Liver (tissue), 9 donors: ENCODE results near the gene TIA1. TPM values are rescaled to one million over a fixed set of nuclear protein-coding genes. Genes with fewer than 3 reads are reported as not detected.

ENCODE experiments used
- DNase-seq: peaks from one replicate; pipeline ENCODE4 v3.0.0-alpha.2; 2017; ENCODE audit warnings: low spot score
- H3K27ac ChIP-seq, 2 donors: one replicate each; pipeline ENCODE4 v1.7.0; 2013; ENCODE audit warnings: inconsistent platforms in 2 of 2, low read length in 2 of 2, control low read depth in 1 of 2, low read depth in 1 of 2, mild to moderate bottlenecking in 1 of 2
- H3K27me3 ChIP-seq, 4 donors: one replicate each; pipeline versions ENCODE4 v1.6.1 to v1.7.0; 2013; ENCODE audit warnings: low read length in 3 of 4, inconsistent platforms in 1 of 4, mild to moderate bottlenecking in 1 of 4, moderate library complexity in 1 of 4; ENCODE audit not compliant: control insufficient read depth in 4 of 4, insufficient read depth in 4 of 4
- H3K36me3 ChIP-seq, 4 donors: one replicate each; pipeline versions ENCODE4 v1.6.1 to v1.7.0; 2013; ENCODE audit warnings: low read length in 3 of 4, mild to moderate bottlenecking in 3 of 4, low read depth in 1 of 4, moderate library complexity in 1 of 4; ENCODE audit not compliant: control insufficient read depth in 4 of 4, insufficient read depth in 3 of 4
- H3K4me1 ChIP-seq, 4 donors: one replicate each; pipeline versions ENCODE4 v1.6.1 to v1.7.0; 2013; ENCODE audit warnings: low read length in 3 of 4, mild to moderate bottlenecking in 3 of 4, moderate library complexity in 1 of 4; ENCODE audit not compliant: control insufficient read depth in 4 of 4, insufficient read depth in 4 of 4
- H3K4me3 ChIP-seq, 3 donors: one replicate each; pipeline versions ENCODE4 v1.6.1 to v1.7.0; 2013; ENCODE audit warnings: low read length in 3 of 3, control low read depth in 1 of 3, low read depth in 1 of 3, mild to moderate bottlenecking in 1 of 3
- H3K9ac ChIP-seq, 2 donors: one replicate each; pipeline ENCODE4 v1.7.0; 2013; ENCODE audit warnings: low read length in 2 of 2, mild to moderate bottlenecking in 2 of 2, moderate library complexity in 2 of 2, control low read depth in 1 of 2, low read depth in 1 of 2
- H3K9me3 ChIP-seq, 4 donors: one replicate each; pipeline versions ENCODE4 v1.6.1 to v1.7.0; 2013; ENCODE audit warnings: low read length in 3 of 4; ENCODE audit not compliant: control insufficient read depth in 4 of 4
- EGR1 ChIP-seq, 2 donors: IDR thresholded peaks; 2 replicates each; pipeline ENCODE4 v1.6.1; 2016 to 2018; ENCODE audit warnings: antibody characterized with exemption in 2 of 2, low read depth in 2 of 2
- FOXA1 ChIP-seq: IDR thresholded peaks from 2 replicates; pipeline ENCODE4 v1.6.1; 2016; ENCODE audit warnings: antibody characterized with exemption
- FOXA2 ChIP-seq: IDR thresholded peaks from 2 replicates; pipeline ENCODE4 v1.6.1; 2016; ENCODE audit warnings: antibody characterized with exemption
- HNF4A ChIP-seq, 2 donors: conservative IDR thresholded peaks; 2 replicates each; pipeline ENCODE4 v1.6.1; 2016; ENCODE audit warnings: antibody characterized with exemption in 2 of 2, mild to moderate bottlenecking in 2 of 2
- JUND ChIP-seq, 2 donors: IDR thresholded peaks; 2 replicates each; pipeline ENCODE4 v1.6.1; 2016; ENCODE audit warnings: antibody characterized with exemption in 2 of 2
- NR2F2 ChIP-seq: IDR thresholded peaks from 2 replicates; pipeline ENCODE4 v1.6.1; 2016; ENCODE audit warnings: antibody characterized with exemption
- RAD21 ChIP-seq, 2 donors: IDR thresholded peaks; 2 replicates each; pipeline ENCODE4 v1.6.1; 2016; ENCODE audit warnings: antibody characterized with exemption in 2 of 2, mild to moderate bottlenecking in 2 of 2
- RXRA ChIP-seq, 2 donors: IDR thresholded peaks; 2 replicates each; pipeline ENCODE4 v1.6.1; 2017 to 2018; ENCODE audit warnings: antibody characterized with exemption in 2 of 2, mild to moderate bottlenecking in 1 of 2
- SP1 ChIP-seq: IDR thresholded peaks from 2 replicates; pipeline ENCODE4 v1.6.1; 2018; ENCODE audit warnings: antibody characterized with exemption, mild to moderate bottlenecking
- TAF1 ChIP-seq: conservative IDR thresholded peaks from 2 replicates; pipeline ENCODE4 v1.6.1; 2016; ENCODE audit warnings: antibody characterized with exemption, mild to moderate bottlenecking
- WGBS: extraction: QIAGEN DNeasy Blood & Tissue Kit; methylation state at CpG from one replicate; pipeline ENCODE4 v1.1.7; 2013; 5-methylcytosine and 5-hydroxymethylcytosine counted together
- polyA plus RNA-seq, 2 donors: library from polyadenylated mRNA; stranded (reverse) in 1 of 2; unstranded in 1 of 2; fragments of 200-250 nt in 1 of 2; fragments of >200 nt in 1 of 2; fragmentation: Nextera tagmentation in 1 of 2; extraction: Ambion mirVana in 1 of 2; gene quantifications; one replicate each; pipeline versions ENCODE4 v1.2.1 to v1.2.3, GENCODE V29; 2013 to 2015
- total RNA-seq, 2 donors: library from RNA; depleted of rRNA; stranded (reverse); fragments of >200 nt; gene quantifications; one replicate each; pipeline ENCODE4 v1.2.3, GENCODE V29; 2014
- TF ChIP-seq, protein P1 (sequence below): IDR thresholded peaks from 2 replicates; pipeline ENCODE4 v1.6.1; 2016; ENCODE audit warnings: antibody characterized with exemption
- TF ChIP-seq, protein P2 (sequence below): IDR thresholded peaks from 2 replicates; pipeline ENCODE4 v1.6.1; 2016; ENCODE audit warnings: antibody characterized with exemption
- TF ChIP-seq, protein P3 (sequence below): IDR thresholded peaks from 2 replicates; pipeline ENCODE4 v1.6.1; 2016; ENCODE audit warnings: antibody characterized with exemption, mild to moderate bottlenecking
- donor health status: healthy.
- donor health status: healthy.
- donor health status: healthy.
- donor health status: healthy.
- donor health status: healthy.

The TIA1 gene
- total and polyA plus RNA-seq, 4 donors, result 10.2 to 56.2 (median 46.6) TPM

DNA sequence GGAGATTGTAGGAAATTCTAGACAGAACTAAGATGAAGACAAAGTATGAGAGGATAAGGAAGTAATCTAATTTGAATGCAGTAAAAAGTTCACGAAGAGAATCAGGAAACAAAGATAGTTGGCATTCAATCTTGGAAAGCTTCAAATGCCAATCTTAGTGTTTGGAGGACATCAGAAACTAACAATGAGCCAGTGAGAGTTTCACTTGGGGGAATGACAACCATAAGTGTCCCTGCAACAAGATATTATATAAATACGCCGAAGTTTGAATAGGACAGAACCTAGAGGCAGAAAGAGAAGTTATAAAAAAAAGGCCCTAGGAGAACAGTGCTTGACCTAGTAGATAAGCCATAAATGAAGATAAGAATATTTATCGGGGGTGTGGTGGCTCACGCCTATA, 34.0 kb upstream of the TIA1 start:
- peaks cover 0 to 6% (median 0%) of the 10 kb centered on the region in 4 donors for H3K4me1 ChIP-seq
- no peaks in the 10 kb centered on the region for H3K9me3 ChIP-seq
- peaks cover 7 to 72% (median 50%) of the 10 kb centered on the region in 4 donors for H3K36me3 ChIP-seq
- TF ChIP-seq HNF4A (conservative IDR thresholded peaks at IDR 0.05) (no peak), SP1 (no peak)
- 92% methylated on average over 5 of the region's 5 CpGs for WGBS
- H3K27me3 ChIP-seq, result no peaks in the 10 kb centered on the region
- no peak for DNase-seq
- H3K9ac ChIP-seq, result no peak overlapping the region
- no peak overlapping the region for H3K4me3 ChIP-seq
- H3K27ac ChIP-seq, result no peak overlapping the region

DNA sequence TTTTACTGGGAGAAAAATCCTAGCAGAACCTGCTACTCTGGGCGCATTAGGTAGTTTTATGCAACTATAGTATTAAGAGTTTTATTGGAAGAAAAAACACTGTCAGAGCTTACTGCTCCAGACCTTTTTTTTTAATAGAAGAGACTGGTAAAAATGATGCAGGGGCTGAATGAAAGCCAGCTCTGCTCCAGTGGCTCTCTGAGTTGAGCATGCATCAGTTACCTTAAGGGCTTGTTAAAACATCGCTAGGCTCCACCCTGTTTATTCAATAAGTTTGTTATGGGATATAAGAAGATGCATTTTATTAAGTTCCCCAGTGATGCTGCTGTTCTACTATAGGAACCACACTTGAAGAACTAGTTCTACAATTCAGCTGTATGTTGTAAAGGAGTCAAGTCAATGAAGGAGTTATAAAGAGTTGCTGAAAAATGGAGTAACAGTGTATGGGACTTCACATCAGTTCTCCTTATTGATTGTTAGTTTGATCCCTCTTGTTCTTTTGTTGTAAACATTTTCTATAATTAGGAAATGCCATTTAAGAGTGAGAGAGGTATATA, 31.9 kb upstream of the TIA1 start:
- 96% methylated on average over 2 of the region's 2 CpGs for WGBS
- Histone ChIP-seq H3K9me3 (no peaks in the 10 kb centered on the region), H3K27ac (no peak overlapping the region), H3K9ac (no peak overlapping the region), H3K4me3 (no peak overlapping the region), H3K4me1 (peaks cover 0 to 6% (median 0%) of the 10 kb centered on the region in 4 donors), H3K27me3 (no peaks in the 10 kb centered on the region), H3K36me3 (peaks cover 4 to 65% (median 45%) of the 10 kb centered on the region in 4 donors)
- no peak for DNase-seq
- TF ChIP-seq, protein P1, sequence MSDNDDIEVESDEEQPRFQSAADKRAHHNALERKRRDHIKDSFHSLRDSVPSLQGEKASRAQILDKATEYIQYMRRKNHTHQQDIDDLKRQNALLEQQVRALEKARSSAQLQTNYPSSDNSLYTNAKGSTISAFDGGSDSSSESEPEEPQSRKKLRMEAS, result no peak

DNA sequence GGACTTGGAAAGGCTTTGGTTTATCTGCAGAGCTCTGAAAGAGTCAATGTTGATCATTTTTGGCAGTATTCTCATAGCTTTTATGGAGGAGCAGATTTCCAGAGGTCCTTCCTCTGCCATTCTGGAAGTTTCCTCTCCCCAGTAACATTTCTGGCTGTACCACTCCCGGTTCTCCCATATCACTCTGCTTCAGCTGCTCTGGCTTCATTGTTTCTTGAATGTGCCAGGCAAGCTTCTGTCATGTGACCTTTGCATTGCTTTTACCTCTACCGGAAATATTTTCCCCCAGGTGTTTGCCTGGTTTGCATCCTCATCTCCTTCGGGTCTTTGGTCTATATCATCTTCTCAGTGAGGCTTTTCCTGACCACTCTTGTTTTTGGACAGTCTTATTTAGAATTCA, 21.9 kb upstream of the TIA1 start:
- Histone ChIP-seq H3K9ac (peak overlapping the region in 1 of 2 donors; percentile 83), H3K4me3 (peak overlapping the region in 2 of 3 donors; percentile 26 to 34), H3K27ac (peak overlapping the region; percentile 79 to 92), H3K36me3 (peaks cover 0 to 12% (median 8%) of the 10 kb centered on the region in 4 donors), H3K27me3 (no peaks in the 10 kb centered on the region), H3K9me3 (no peaks in the 10 kb centered on the region), H3K4me1 (peaks cover 5 to 21% (median 8%) of the 10 kb centered on the region in 4 donors)
- no peak for DNase-seq
- 44% methylated on average over 3 of the region's 3 CpGs for WGBS
- TF ChIP-seq, protein P2, sequence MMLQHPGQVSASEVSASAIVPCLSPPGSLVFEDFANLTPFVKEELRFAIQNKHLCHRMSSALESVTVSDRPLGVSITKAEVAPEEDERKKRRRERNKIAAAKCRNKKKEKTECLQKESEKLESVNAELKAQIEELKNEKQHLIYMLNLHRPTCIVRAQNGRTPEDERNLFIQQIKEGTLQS, result no peak
- TF ChIP-seq RAD21 (IDR thresholded peaks at IDR 0.05) (no peak), EGR1 (IDR thresholded peaks at IDR 0.05; ENCODE audit: low read depth in 2 of 2) (no peak), JUND (IDR thresholded peaks at IDR 0.05) (no peak), FOXA2 (no peak), TAF1 (no peak), NR2F2 (no peak), SP1 (no peak), FOXA1 (no peak), RXRA (IDR thresholded peaks at IDR 0.05) (no peak), HNF4A (conservative IDR thresholded peaks at IDR 0.05) (no peak)
- TF ChIP-seq, protein P3, sequence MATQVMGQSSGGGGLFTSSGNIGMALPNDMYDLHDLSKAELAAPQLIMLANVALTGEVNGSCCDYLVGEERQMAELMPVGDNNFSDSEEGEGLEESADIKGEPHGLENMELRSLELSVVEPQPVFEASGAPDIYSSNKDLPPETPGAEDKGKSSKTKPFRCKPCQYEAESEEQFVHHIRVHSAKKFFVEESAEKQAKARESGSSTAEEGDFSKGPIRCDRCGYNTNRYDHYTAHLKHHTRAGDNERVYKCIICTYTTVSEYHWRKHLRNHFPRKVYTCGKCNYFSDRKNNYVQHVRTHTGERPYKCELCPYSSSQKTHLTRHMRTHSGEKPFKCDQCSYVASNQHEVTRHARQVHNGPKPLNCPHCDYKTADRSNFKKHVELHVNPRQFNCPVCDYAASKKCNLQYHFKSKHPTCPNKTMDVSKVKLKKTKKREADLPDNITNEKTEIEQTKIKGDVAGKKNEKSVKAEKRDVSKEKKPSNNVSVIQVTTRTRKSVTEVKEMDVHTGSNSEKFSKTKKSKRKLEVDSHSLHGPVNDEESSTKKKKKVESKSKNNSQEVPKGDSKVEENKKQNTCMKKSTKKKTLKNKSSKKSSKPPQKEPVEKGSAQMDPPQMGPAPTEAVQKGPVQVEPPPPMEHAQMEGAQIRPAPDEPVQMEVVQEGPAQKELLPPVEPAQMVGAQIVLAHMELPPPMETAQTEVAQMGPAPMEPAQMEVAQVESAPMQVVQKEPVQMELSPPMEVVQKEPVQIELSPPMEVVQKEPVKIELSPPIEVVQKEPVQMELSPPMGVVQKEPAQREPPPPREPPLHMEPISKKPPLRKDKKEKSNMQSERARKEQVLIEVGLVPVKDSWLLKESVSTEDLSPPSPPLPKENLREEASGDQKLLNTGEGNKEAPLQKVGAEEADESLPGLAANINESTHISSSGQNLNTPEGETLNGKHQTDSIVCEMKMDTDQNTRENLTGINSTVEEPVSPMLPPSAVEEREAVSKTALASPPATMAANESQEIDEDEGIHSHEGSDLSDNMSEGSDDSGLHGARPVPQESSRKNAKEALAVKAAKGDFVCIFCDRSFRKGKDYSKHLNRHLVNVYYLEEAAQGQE, result no peak
- TF ChIP-seq, protein P1, result no peak
